GM10266 (cell line): ENCODE data around the gene MAD1L1.

ENCODE experiments used
- DNase-seq: peaks from one replicate; pipeline ENCODE4 v3.0.0; 2012; ENCODE audit errors: extremely low spot score
- TF ChIP-seq, protein P1 (sequence below): IDR thresholded peaks from 2 replicates; pipeline ENCODE4 v1.5.1; 2012; ENCODE audit warnings: mild to moderate bottlenecking, low read depth; ENCODE audit not compliant: control insufficient read depth, insufficient read depth; ENCODE audit errors: missing control alignments

MAD1L1 gene

DNA sequence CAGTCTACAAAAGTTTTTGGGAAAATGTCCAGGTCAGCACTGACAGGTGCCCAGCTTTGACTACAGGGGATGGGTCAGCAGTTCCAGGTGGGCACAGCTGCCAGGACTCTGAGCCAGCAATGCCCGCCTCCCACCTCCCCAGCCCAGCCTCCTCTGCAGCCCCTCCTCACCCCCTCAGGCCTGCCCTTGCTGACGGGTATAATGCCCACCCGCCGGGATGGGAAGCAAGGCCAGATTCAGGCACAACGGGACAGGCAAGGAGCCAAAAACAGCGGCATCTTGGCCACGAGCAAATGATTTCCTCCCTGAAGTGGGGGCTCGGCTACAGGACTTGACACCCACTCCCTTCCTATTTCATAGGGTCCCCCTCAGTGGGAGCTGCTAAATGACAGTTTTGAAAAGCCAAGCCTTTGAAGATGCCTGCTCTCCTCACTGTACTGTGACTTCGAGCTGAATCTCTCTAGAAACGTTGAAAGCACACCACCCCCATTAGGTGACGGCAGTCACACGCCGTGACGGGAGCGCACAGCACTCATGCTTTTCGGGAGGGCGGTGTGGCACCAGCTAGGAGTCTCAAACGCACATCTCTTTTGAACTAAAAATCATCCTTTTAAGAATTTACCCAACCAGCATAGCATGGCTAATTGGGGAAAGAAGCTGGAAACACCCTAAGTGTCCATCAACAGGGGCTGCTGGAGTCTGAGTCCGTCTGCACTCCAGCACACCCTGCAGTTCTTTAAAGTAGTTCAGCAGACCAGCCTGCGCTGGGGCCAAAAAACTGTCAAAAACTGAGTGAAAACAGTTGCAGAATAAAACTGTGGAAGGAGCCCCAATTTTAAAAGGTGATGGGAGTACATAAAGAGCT is 29.6 kb downstream of the MAD1L1 start:
- no peak for DNase-seq
- TF ChIP-seq, protein P1, sequence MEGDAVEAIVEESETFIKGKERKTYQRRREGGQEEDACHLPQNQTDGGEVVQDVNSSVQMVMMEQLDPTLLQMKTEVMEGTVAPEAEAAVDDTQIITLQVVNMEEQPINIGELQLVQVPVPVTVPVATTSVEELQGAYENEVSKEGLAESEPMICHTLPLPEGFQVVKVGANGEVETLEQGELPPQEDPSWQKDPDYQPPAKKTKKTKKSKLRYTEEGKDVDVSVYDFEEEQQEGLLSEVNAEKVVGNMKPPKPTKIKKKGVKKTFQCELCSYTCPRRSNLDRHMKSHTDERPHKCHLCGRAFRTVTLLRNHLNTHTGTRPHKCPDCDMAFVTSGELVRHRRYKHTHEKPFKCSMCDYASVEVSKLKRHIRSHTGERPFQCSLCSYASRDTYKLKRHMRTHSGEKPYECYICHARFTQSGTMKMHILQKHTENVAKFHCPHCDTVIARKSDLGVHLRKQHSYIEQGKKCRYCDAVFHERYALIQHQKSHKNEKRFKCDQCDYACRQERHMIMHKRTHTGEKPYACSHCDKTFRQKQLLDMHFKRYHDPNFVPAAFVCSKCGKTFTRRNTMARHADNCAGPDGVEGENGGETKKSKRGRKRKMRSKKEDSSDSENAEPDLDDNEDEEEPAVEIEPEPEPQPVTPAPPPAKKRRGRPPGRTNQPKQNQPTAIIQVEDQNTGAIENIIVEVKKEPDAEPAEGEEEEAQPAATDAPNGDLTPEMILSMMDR, result no peak

DNA sequence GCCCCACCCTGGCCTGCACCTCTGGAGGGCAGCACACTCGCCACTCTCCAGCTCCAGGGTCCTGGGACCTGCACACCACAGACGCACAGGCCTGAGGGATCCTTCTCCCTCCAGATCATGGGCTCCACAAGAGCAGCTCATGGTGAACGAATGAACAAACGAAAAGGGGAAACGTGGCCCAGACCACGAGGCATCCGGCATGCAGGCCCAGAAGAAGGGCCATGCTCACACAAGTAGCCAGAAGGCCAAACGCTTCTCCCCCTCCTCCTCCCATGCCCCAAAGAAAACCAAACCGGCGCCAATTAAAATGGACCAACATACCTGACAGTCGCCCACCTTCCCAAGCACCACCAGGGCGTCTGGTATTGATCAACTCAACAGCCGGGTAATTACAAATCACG is 30.4 kb downstream of the MAD1L1 start:
- DNase-seq, result no peak
- TF ChIP-seq, protein P1, result no peak

DNA sequence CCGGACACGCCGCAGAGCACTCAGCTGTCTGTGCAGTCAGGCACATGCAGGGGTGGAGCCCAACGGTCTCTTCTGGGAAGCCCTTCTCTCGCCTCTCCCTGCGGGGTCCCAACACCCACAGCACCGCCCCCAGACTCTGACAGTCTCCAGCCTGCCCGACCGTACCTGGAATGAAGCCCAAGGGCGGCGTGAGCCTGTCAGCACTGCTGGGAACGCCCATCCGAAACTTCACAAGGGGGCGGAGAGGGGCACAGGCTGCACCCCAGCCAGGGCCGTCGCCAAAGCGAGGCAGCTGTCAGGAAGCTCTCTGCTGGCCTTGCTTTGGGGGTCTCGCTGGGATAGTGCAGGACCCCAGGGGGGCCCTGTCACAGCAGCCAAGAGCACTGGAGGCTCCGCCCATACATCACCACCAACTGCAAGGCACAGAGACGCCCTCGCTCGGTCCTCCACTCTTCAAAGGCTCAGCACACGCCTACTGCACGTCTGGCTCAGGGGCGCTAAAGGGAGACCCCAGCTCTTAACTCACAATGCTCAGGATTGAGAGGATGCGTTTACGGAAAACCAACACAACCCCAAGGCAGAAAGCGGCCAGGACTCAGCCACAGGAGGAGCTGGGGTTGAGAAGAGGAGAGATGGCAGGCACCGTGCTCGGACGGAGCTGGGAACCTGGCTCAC is 30.9 kb downstream of the MAD1L1 start:
- TF ChIP-seq, protein P1, result no peak
- no peak for DNase-seq

DNA sequence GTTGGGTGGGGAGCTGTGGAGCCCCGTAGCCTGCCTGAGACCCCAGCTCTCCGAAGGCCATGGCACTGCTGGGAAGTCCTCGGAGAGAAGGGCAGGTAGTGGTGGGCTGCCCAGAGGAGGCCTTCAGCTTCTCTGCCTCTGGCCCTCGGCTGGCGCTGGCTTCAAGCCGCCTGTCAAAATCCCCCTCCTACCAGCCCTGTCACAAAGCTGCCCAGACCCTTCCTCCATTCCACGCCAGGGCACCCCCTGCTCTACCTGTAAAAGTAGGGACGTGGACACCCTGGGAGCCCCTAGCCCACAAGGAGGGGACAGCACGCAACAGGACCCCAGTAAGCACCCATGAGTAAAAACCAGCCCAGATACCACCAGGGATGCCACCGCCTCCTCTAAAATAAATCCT is 31.6 kb downstream of the MAD1L1 start:
- TF ChIP-seq, protein P1, result no peak
- no peak for DNase-seq

DNA sequence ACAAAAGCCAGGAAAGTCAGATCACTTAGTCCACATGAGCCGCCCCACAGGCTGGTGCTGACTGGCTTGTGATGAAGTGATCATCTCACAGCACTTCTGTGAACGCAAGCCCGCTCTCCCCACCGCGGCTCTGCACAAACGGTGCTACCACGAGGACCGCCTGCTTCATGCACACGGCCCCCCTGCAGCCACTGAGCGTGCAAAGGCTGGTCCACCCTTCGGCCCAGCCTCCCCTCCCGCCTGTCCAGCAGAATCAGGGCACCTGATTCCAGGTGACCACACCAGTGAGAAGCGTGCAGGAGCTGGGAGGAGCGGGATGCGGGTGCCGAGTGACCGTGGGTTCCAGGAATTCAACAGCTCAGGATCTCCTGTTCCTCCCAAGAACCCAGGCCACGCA is 32.2 kb downstream of the MAD1L1 start:
- TF ChIP-seq, protein P1, result no peak

DNA sequence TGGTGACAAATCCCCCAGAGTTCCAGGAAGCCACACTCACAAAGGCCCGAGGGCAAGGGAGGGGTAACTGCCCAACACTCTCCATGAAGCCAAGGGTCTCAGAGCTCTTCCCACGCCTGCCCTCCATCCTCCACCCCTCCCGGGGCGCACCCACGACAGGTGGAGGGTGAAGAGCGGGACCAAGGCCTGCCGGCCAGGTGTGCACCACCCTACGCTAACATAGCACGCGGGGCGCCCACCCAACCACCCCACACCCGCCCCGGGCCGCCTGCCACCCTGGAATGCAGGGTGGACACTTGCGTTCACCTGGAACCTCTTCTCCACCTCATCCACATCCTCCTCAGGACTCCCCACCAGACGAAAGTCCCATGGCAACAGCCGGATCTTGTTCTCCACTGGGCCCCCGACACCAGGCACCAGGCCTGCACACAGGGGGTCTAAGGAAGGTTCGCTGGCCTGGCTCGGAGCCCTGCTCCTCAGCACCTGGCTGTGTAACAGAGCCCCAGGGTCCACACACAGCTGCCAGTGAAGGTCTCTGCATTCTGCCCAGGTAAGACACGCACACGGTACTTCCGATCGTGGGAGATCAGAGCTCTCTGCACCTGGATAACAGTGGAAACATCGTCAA is 32.7 kb downstream of the MAD1L1 start:
- DNase-seq, result no peak
- TF ChIP-seq, protein P1, result no peak

More for the DNA sequence above, 32.2 kb downstream of the MAD1L1 start:
- no peak for DNase-seq

DNA sequence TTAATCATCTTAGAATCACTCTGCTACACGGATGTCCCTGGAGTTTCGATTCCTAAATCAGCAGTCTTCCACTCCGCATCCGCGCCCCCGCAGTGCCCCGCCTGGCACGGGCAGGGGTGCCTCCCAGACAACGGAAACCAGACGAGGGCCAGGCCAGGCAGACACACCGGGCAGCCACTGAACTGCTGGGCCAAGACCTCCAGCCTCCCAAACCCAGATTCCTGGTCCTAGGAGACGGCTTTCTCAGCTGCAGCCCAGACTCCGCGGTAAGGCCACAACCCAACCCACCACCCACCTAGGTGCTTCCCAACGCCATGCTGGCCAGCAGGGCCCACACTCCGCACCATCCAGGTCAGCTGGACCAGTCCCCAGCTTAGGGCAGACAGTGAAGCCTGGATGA is 33.2 kb downstream of the MAD1L1 start:
- DNase-seq, result no peak
- TF ChIP-seq, protein P1, result no peak
